Measurements from ENCODE around the gene PABPN1. TPM values are rescaled to one million over a fixed set of nuclear protein-coding genes. Genes with fewer than 3 reads are reported as not detected.

PABPN1 gene
- total and polyA plus RNA-seq, 2 of the 13 experiments (the other 11 are each of a cell fraction or from before 2014, with no cell fraction given): 233 to 524 TPM

GRCh38 chr14:23302290-23303225, 18.7 kb upstream of the PABPN1 start, which contains the start of gene PPP1R3E (continued):
- TF ChIP-seq ERF (CRISPR knock-in tag; IDR thresholded peaks at IDR 0.05) (peak; percentile 86), ZNF225 (CRISPR knock-in tag; IDR thresholded peaks at IDR 0.05) (peak; percentile 86), ZNF652 (CRISPR knock-in tag; IDR thresholded peaks at IDR 0.05; ENCODE audit: borderline replicate concordance, low read depth) (no peak; the same call in 1 of the 2 replicates), KDM2A (CRISPR knock-in tag; IDR thresholded peaks at IDR 0.05; ENCODE audit: borderline replicate concordance, low read depth) (peak; percentile 61; the same call in 1 of the 2 replicates), ZNF557 (CRISPR knock-in tag; IDR thresholded peaks at IDR 0.05) (peak; percentile 42), ZFP41 (CRISPR knock-in tag; IDR thresholded peaks at IDR 0.05; ENCODE audit: borderline replicate concordance) (no peak; the same call in 1 of the 2 replicates), NR2C2 (CRISPR knock-in tag; IDR thresholded peaks at IDR 0.05; ENCODE audit: borderline replicate concordance) (0 out of 2 replicates have a peak, but pooled peaks have one; percentile 27), SKI (IDR thresholded peaks at IDR 0.05; ENCODE audit: partially characterized antibody) (peak; percentile 28), ZZZ3 (CRISPR knock-in tag; IDR thresholded peaks at IDR 0.05; ENCODE audit: borderline replicate concordance) (no peak; the same call in 1 of the 2 replicates), PRDM4 (CRISPR knock-in tag; IDR thresholded peaks at IDR 0.05; ENCODE audit: borderline replicate concordance) (0 out of 2 replicates have a peak, but pooled peaks have one; percentile 15), ADNP (CRISPR knock-in tag; IDR thresholded peaks at IDR 0.05) (0 out of 2 replicates have a peak, but pooled peaks have one; percentile 54), FOXK2 (IDR thresholded peaks at IDR 0.05) (no peak), ESRRA (CRISPR knock-in tag; IDR thresholded peaks at IDR 0.05; ENCODE audit: low read depth) (no peak), ZBTB14 (CRISPR knock-in tag; IDR thresholded peaks at IDR 0.05) (peak; percentile 39)
- TF ChIP-seq, protein P1, sequence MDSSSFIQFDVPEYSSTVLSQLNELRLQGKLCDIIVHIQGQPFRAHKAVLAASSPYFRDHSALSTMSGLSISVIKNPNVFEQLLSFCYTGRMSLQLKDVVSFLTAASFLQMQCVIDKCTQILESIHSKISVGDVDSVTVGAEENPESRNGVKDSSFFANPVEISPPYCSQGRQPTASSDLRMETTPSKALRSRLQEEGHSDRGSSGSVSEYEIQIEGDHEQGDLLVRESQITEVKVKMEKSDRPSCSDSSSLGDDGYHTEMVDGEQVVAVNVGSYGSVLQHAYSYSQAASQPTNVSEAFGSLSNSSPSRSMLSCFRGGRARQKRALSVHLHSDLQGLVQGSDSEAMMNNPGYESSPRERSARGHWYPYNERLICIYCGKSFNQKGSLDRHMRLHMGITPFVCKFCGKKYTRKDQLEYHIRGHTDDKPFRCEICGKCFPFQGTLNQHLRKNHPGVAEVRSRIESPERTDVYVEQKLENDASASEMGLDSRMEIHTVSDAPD (CRISPR knock-in tag; IDR thresholded peaks at IDR 0.05): no peak; the same call in 1 of the 2 replicates
- TF ChIP-seq, protein P2, sequence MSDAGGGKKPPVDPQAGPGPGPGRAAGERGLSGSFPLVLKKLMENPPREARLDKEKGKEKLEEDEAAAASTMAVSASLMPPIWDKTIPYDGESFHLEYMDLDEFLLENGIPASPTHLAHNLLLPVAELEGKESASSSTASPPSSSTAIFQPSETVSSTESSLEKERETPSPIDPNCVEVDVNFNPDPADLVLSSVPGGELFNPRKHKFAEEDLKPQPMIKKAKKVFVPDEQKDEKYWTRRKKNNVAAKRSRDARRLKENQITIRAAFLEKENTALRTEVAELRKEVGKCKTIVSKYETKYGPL (CRISPR knock-in tag; IDR thresholded peaks at IDR 0.05): 0 out of 2 replicates have a peak, but pooled peaks have one; percentile 52
- TF ChIP-seq, protein P3, sequence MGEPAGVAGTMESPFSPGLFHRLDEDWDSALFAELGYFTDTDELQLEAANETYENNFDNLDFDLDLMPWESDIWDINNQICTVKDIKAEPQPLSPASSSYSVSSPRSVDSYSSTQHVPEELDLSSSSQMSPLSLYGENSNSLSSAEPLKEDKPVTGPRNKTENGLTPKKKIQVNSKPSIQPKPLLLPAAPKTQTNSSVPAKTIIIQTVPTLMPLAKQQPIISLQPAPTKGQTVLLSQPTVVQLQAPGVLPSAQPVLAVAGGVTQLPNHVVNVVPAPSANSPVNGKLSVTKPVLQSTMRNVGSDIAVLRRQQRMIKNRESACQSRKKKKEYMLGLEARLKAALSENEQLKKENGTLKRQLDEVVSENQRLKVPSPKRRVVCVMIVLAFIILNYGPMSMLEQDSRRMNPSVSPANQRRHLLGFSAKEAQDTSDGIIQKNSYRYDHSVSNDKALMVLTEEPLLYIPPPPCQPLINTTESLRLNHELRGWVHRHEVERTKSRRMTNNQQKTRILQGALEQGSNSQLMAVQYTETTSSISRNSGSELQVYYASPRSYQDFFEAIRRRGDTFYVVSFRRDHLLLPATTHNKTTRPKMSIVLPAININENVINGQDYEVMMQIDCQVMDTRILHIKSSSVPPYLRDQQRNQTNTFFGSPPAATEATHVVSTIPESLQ (CRISPR knock-in tag; conservative IDR thresholded peaks at IDR 0.05): no peak; the same call in 1 of the 2 replicates
